ENCODE measurements around the gene KIF26B. TPM values are rescaled to one million over a fixed set of nuclear protein-coding genes. Genes with fewer than 3 reads are reported as not detected.

The KIF26B gene
- total and polyA plus RNA-seq, 2 experiments from 2014 or later = 2.5 to 8.0 TPM

GRCh38 chr1:245240648-245241165 is 85.9 kb downstream of the KIF26B start:
- Histone ChIP-seq H3K79me2 (ENCODE audit: insufficient read depth) (no peaks in the 10 kb centered on the region), H3K4me2 (ENCODE audit: unreplicated experiment) (no peak overlapping the region), H3K27me3 (replicated peaks; ENCODE audit: insufficient read depth) (no peaks in the 10 kb centered on the region), H2AFZ (no peak overlapping the region), H4K20me1 (ENCODE audit: insufficient read depth) (no peaks in the 10 kb centered on the region), H3K4me3 (no peak overlapping the region), H3K9me3 (ENCODE audit: low read depth) (no peaks in the 10 kb centered on the region), H3F3A (ENCODE audit: insufficient read depth) (no peaks in the 10 kb centered on the region), H3K9ac (no peak overlapping the region), H3K4me1 (ENCODE audit: insufficient read depth) (no peaks in the 10 kb centered on the region), H3K27ac (no peak overlapping the region), H3K36me3 (ENCODE audit: low read depth) (no peaks in the 10 kb centered on the region), H3K9me2 (ENCODE audit: insufficient read depth) (no peaks in the 10 kb centered on the region)
- DNase-seq = no peak
- no peak for TF ChIP-seq EZH2phosphoT487 (IDR thresholded peaks at IDR 0.05; ENCODE audit: insufficient read depth, low read depth)
- TF ChIP-seq EZH2 (IDR thresholded peaks at IDR 0.05; ENCODE audit: insufficient read depth, poor library complexity, severe bottlenecking) = no peak
- WGBS, 2 experiments (ENCODE audit: low coverage in 1 of 2, low lambda C conversion rate in 2 of 2, missing lambda C conversion rate in 2 of 2) = 86 to 91% methylated on average over 5 to 6 of the region's 6 CpGs
- in situ Hi-C loops (cut with MboI) = no loop called here

- H3K4me3 ChIP-seq = no peak overlapping the region
- 74% methylated on average over 13 to 14 of the region's 14 CpGs for WGBS, 2 experiments (ENCODE audit: low coverage in 1 of 2, low lambda C conversion rate in 2 of 2, missing lambda C conversion rate in 2 of 2)
These were observed 86.8 kb downstream of the KIF26B start for GRCh38 chr1:245241526-245242130.

GRCh38 chr1:245242989-245243388 is 88.2 kb downstream of the KIF26B start:
- no peaks in the 10 kb centered on the region for H3K9me2 ChIP-seq (ENCODE audit: insufficient read depth)
- H3K27me3 ChIP-seq (replicated peaks; ENCODE audit: insufficient read depth) = no peaks in the 10 kb centered on the region
- H3K4me3 ChIP-seq = no peak overlapping the region
- no peak overlapping the region for H3K27ac ChIP-seq
- H3K79me2 ChIP-seq (ENCODE audit: insufficient read depth) = no peaks in the 10 kb centered on the region
- WGBS, 2 experiments (ENCODE audit: low coverage in 1 of 2, low lambda C conversion rate in 2 of 2, missing lambda C conversion rate in 2 of 2) = 0 to 7% methylated on average over 1 of the region's 1 CpG
- no peaks in the 10 kb centered on the region for H3K4me1 ChIP-seq (ENCODE audit: insufficient read depth)
- H4K20me1 ChIP-seq (ENCODE audit: insufficient read depth) = no peaks in the 10 kb centered on the region
- DNase-seq = no peak
- H3K9me3 ChIP-seq (ENCODE audit: low read depth) = no peaks in the 10 kb centered on the region
- no peak for TF ChIP-seq EZH2 (IDR thresholded peaks at IDR 0.05; ENCODE audit: insufficient read depth, poor library complexity, severe bottlenecking)
- no peak for TF ChIP-seq EZH2phosphoT487 (IDR thresholded peaks at IDR 0.05; ENCODE audit: insufficient read depth, low read depth)
- H3F3A ChIP-seq (ENCODE audit: insufficient read depth) = no peaks in the 10 kb centered on the region
- no peak overlapping the region for H3K4me2 ChIP-seq (ENCODE audit: unreplicated experiment)
- in situ Hi-C loops (cut with MboI) = no loop called here
- no peaks in the 10 kb centered on the region for H3K36me3 ChIP-seq (ENCODE audit: low read depth)
- H3K9ac ChIP-seq = no peak overlapping the region
- H2AFZ ChIP-seq = no peak overlapping the region

More at GRCh38 chr1:245241526-245242130, 86.8 kb downstream of the KIF26B start:
- no peak overlapping the region for H3K9ac ChIP-seq
- H3K79me2 ChIP-seq (ENCODE audit: insufficient read depth) = no peaks in the 10 kb centered on the region
- H3K27ac ChIP-seq = no peak overlapping the region
- H3F3A ChIP-seq (ENCODE audit: insufficient read depth) = no peaks in the 10 kb centered on the region
- no peak overlapping the region for H3K4me2 ChIP-seq (ENCODE audit: unreplicated experiment)
- DNase-seq = no peak
- no peaks in the 10 kb centered on the region for H3K36me3 ChIP-seq (ENCODE audit: low read depth)
- H2AFZ ChIP-seq = no peak overlapping the region
- no peaks in the 10 kb centered on the region for H3K9me2 ChIP-seq (ENCODE audit: insufficient read depth)
- in situ Hi-C loops (cut with MboI) = no loop called here
- H4K20me1 ChIP-seq (ENCODE audit: insufficient read depth) = no peaks in the 10 kb centered on the region
- H3K4me1 ChIP-seq (ENCODE audit: insufficient read depth) = no peaks in the 10 kb centered on the region
- no peaks in the 10 kb centered on the region for H3K27me3 ChIP-seq (replicated peaks; ENCODE audit: insufficient read depth)
- no peaks in the 10 kb centered on the region for H3K9me3 ChIP-seq (ENCODE audit: low read depth)
- no peak for TF ChIP-seq EZH2 (IDR thresholded peaks at IDR 0.05; ENCODE audit: insufficient read depth, poor library complexity, severe bottlenecking)
- TF ChIP-seq EZH2phosphoT487 (IDR thresholded peaks at IDR 0.05; ENCODE audit: insufficient read depth, low read depth) = no peak

DNA sequence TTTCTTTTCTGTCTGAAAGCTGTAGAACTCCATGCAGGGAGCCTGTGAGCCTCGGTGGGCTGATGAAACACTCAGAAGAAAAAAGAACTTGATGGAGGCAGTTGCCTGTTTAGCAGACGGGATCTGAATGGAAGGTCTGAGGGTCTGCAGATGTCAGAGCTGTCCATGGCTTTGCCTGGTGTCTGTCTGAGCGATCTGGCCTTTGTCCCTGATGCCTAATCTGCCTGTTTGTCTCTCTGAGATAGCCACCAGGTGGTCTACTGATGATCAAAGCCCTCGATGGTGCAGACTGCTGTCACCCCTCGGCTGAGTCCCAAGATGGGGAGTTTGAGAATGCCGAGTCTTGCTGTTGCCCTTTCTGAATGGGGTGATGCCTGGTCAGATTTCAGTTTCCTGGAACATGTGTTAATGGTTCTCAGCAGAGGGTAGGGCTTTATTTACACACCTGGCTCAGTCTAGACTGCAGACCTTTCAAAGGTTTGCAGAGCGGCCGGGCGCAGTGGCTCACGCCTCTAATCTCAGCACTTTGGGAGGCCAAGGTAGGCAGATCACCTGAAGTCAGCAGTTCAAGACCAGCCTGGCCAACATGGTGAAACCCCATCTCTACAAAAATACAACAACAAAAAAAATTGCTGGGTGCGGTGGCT is 90.4 kb downstream of the KIF26B start:
- H3K9me3 ChIP-seq (ENCODE audit: low read depth) = no peaks in the 10 kb centered on the region
- no peaks in the 10 kb centered on the region for H3K79me2 ChIP-seq (ENCODE audit: insufficient read depth)
- WGBS, 2 experiments (ENCODE audit: low coverage in 1 of 2, low lambda C conversion rate in 2 of 2, missing lambda C conversion rate in 2 of 2) = 73 to 74% methylated on average over 11 of the region's 11 CpGs
- H3K4me3 ChIP-seq = no peak overlapping the region
- H2AFZ ChIP-seq = no peak overlapping the region
- no peak overlapping the region for H3K9ac ChIP-seq
- H3F3A ChIP-seq (ENCODE audit: insufficient read depth) = no peaks in the 10 kb centered on the region
- DNase-seq = no peak
- no peak overlapping the region for H3K27ac ChIP-seq
- no peaks in the 10 kb centered on the region for H4K20me1 ChIP-seq (ENCODE audit: insufficient read depth)
- no peaks in the 10 kb centered on the region for H3K27me3 ChIP-seq (replicated peaks; ENCODE audit: insufficient read depth)
- no peak overlapping the region for H3K4me2 ChIP-seq (ENCODE audit: unreplicated experiment)
- in situ Hi-C loops (cut with MboI) = no loop called here
- no peaks in the 10 kb centered on the region for H3K9me2 ChIP-seq (ENCODE audit: insufficient read depth)
- TF ChIP-seq EZH2phosphoT487 (IDR thresholded peaks at IDR 0.05; ENCODE audit: insufficient read depth, low read depth) (no peak), EZH2 (IDR thresholded peaks at IDR 0.05; ENCODE audit: insufficient read depth, poor library complexity, severe bottlenecking) (no peak)
- no peaks in the 10 kb centered on the region for H3K4me1 ChIP-seq (ENCODE audit: insufficient read depth)
- H3K36me3 ChIP-seq (ENCODE audit: low read depth) = no peaks in the 10 kb centered on the region

Measured in GM23248 (cell line).